HG03280 (cell line): ENCODE measurements around the gene BEGAIN.

Experiments used
- ATAC-seq: cut with Tn5 transposase; IDR thresholded peaks from one replicate; pipeline ENCODE4 v1.9.1; 2021; ENCODE audit warnings: mild to moderate bottlenecking, moderate library complexity; ENCODE audit not compliant: unreplicated experiment

Gene BEGAIN

GRCh38 chr14:100539766-100540140 lies 47.5 kb downstream of the BEGAIN start:
- no peak for ATAC-seq

- ATAC-seq: no peak
Measured at GRCh38 chr14:100539003-100539660, 48.1 kb downstream of the BEGAIN start.

- ATAC-seq: no peak
Measured at GRCh38 chr14:100538351-100539002, 48.7 kb downstream of the BEGAIN start.

GRCh38 chr14:100537446-100538350 lies 49.5 kb downstream of the BEGAIN start:
- ATAC-seq: no peak

GRCh38 chr14:100536721-100537445 lies 50.3 kb downstream of the BEGAIN start:
- no peak for ATAC-seq

- ATAC-seq: no peak
Measured at GRCh38 chr14:100536121-100536510, 51.1 kb downstream of the BEGAIN start.

GRCh38 chr14:100535287-100536120 lies 51.7 kb downstream of the BEGAIN start:
- ATAC-seq: no peak

GRCh38 chr14:100534528-100535286 lies 52.5 kb downstream of the BEGAIN start:
- no peak for ATAC-seq

- ATAC-seq: no peak
Measured at GRCh38 chr14:100533656-100534485, 53.3 kb downstream of the BEGAIN start.

GRCh38 chr14:100532906-100533655 lies 54.1 kb downstream of the BEGAIN start:
- no peak for ATAC-seq

- ATAC-seq: no peak
Measured at GRCh38 chr14:100532154-100532861, 54.9 kb downstream of the BEGAIN start.

GRCh38 chr14:100531152-100532121 lies 55.8 kb downstream of the BEGAIN start:
- no peak for ATAC-seq

GRCh38 chr14:100530270-100531072 lies 56.7 kb downstream of the BEGAIN start:
- no peak for ATAC-seq

- no peak for ATAC-seq
Measured at GRCh38 chr14:100529561-100530031, 57.6 kb downstream of the BEGAIN start.

GRCh38 chr14:100528962-100529560 lies 58.2 kb downstream of the BEGAIN start:
- ATAC-seq: no peak
